ENCODE results near the gene KCTD20. TPM values are rescaled to one million over a fixed set of nuclear protein-coding genes. Genes with fewer than 3 reads are reported as not detected.

Gene KCTD20
- total RNA-seq, 1 experiment from 2014 or later, result 32.4 TPM

DNA sequence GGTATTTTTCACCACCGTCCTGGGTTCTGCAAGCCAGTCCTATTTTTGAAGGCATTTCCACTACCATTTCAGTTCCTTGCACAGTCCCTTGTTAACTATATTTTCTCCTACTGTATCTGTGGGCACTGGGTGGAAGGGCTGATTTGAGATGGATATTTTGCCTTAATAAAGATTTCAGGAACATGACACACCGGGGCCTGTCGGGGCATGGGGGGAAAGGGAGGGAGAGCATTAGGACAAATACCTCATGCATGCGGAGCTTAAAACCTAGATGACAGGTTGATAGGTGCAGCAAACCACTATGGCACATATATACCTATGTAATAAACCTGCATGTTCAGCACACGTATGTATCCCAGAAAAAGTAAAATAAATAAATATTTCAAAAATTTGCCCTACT is 82.1 kb downstream of the KCTD20 start:
- H3K4me1 Mint-ChIP-seq (ENCODE audit: low read depth, unreplicated experiment), result no peaks in the 10 kb centered on the region
- H3K27me3 Mint-ChIP-seq (ENCODE audit: insufficient read depth, unreplicated experiment), result no peaks in the 10 kb centered on the region
- no peak for DNase-seq
- Histone ChIP-seq H3K4me1 (no peaks in the 10 kb centered on the region), H3K4me3 (ENCODE audit: low read depth, low read length) (no peak overlapping the region), H3K36me3 (ENCODE audit: control insufficient read depth, insufficient read depth, low read length) (no peaks in the 10 kb centered on the region), H3K9me3 (no peaks in the 10 kb centered on the region), H3K27me3 (replicated peaks; ENCODE audit: control insufficient read depth, insufficient read depth, low read length) (no peaks in the 10 kb centered on the region)
- POLR2A ChIA-PET, result no interaction called here
- CTCF ChIA-PET, result no interaction called here
- no TSS peak for BruUV-seq (replicated peaks)
- peaks cover 45% of the 10 kb centered on the region for H3K36me3 Mint-ChIP-seq (ENCODE audit: insufficient read depth, unreplicated experiment)
- no peak overlapping the region for H3K27ac Mint-ChIP-seq (ENCODE audit: unreplicated experiment)
- H3K9me3 Mint-ChIP-seq (ENCODE audit: unreplicated experiment), result no peaks in the 10 kb centered on the region
- no peak overlapping the region for H3K4me3 Mint-ChIP-seq (ENCODE audit: unreplicated experiment)
- intact Hi-C loops (cut with micrococcal nuclease; ENCODE audit: unreplicated experiment), result no loop called here
- TF ChIP-seq, protein P1, sequence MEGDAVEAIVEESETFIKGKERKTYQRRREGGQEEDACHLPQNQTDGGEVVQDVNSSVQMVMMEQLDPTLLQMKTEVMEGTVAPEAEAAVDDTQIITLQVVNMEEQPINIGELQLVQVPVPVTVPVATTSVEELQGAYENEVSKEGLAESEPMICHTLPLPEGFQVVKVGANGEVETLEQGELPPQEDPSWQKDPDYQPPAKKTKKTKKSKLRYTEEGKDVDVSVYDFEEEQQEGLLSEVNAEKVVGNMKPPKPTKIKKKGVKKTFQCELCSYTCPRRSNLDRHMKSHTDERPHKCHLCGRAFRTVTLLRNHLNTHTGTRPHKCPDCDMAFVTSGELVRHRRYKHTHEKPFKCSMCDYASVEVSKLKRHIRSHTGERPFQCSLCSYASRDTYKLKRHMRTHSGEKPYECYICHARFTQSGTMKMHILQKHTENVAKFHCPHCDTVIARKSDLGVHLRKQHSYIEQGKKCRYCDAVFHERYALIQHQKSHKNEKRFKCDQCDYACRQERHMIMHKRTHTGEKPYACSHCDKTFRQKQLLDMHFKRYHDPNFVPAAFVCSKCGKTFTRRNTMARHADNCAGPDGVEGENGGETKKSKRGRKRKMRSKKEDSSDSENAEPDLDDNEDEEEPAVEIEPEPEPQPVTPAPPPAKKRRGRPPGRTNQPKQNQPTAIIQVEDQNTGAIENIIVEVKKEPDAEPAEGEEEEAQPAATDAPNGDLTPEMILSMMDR (IDR thresholded peaks at IDR 0.05; ENCODE audit: insufficient read depth in 1 of 2, low read depth in 1 of 2, low read length in 1 of 2, severe bottlenecking in 1 of 2, unreplicated experiment in 1 of 2), result no peak

DNA sequence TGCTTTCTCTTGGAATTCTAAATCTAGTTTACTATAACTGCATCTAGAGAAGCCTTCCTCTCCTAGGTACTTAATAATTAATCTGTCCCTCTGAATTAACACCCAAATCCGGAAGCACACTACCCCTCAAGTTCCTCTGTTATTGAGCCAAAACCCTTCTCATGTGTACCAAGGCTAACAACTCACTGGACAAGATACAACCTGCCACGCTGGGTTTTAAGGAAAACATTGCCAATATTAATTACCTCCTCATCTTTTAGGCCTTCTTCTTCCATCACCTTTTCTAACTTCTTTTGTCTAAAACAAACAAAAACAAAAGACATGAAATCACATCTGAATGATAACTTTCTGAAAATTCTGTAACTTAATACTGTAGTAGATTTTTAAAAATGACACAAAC is 82.5 kb downstream of the KCTD20 start:
- H3K36me3 Mint-ChIP-seq (ENCODE audit: insufficient read depth, unreplicated experiment), result peaks cover 45% of the 10 kb centered on the region
- no peaks in the 10 kb centered on the region for H3K4me1 Mint-ChIP-seq (ENCODE audit: low read depth, unreplicated experiment)
- TF ChIP-seq, protein P1 (IDR thresholded peaks at IDR 0.05; ENCODE audit: insufficient read depth in 1 of 2, low read depth in 1 of 2, low read length in 1 of 2, severe bottlenecking in 1 of 2, unreplicated experiment in 1 of 2), result no peak

DNA sequence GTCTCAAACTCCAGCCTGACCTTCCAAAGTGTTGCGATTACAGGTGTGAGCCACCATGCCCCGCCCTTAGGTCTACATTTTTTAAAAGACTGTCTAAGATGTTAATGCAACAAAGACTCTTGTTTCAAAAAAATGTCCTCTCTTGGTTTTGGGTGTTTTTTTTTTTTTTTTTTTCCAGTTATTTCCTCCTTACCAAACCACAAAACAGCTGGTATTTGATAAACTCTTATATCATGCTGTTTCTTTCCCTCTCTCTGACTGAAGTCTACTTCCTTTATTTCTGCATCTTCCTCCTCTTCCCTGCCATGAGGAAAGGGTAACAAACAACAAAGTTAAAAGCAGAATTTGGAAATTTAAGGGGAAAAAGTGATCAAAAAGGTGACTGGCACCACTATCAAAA is 83.3 kb downstream of the KCTD20 start:
- no peaks in the 10 kb centered on the region for H3K27me3 ChIP-seq (replicated peaks; ENCODE audit: control insufficient read depth, insufficient read depth, low read length)
- no TSS peak for BruUV-seq (replicated peaks)
- intact Hi-C loops (cut with micrococcal nuclease; ENCODE audit: unreplicated experiment), result no loop called here
- TF ChIP-seq, protein P1 (IDR thresholded peaks at IDR 0.05; ENCODE audit: insufficient read depth in 1 of 2, low read depth in 1 of 2, low read length in 1 of 2, severe bottlenecking in 1 of 2, unreplicated experiment in 1 of 2), result no peak
- H3K4me3 ChIP-seq (ENCODE audit: low read depth, low read length), result no peak overlapping the region
- no peaks in the 10 kb centered on the region for H3K4me1 ChIP-seq
- H3K9me3 ChIP-seq, result no peaks in the 10 kb centered on the region
- Mint-ChIP-seq H3K4me3 (ENCODE audit: unreplicated experiment) (no peak overlapping the region), H3K36me3 (ENCODE audit: insufficient read depth, unreplicated experiment) (peaks cover 45% of the 10 kb centered on the region), H3K27me3 (ENCODE audit: insufficient read depth, unreplicated experiment) (no peaks in the 10 kb centered on the region), H3K27ac (ENCODE audit: unreplicated experiment) (no peak overlapping the region), H3K9me3 (ENCODE audit: unreplicated experiment) (no peaks in the 10 kb centered on the region), H3K4me1 (ENCODE audit: low read depth, unreplicated experiment) (no peaks in the 10 kb centered on the region)
- H3K36me3 ChIP-seq (ENCODE audit: control insufficient read depth, insufficient read depth, low read length), result no peaks in the 10 kb centered on the region
- no peak for DNase-seq
- ChIA-PET POLR2A (no interaction called here), CTCF (no interaction called here)

More for the DNA sequence above, 82.5 kb downstream of the KCTD20 start:
- DNase-seq, result no peak
- Mint-ChIP-seq H3K27ac (ENCODE audit: unreplicated experiment) (no peak overlapping the region), H3K27me3 (ENCODE audit: insufficient read depth, unreplicated experiment) (no peaks in the 10 kb centered on the region), H3K4me3 (ENCODE audit: unreplicated experiment) (no peak overlapping the region), H3K9me3 (ENCODE audit: unreplicated experiment) (no peaks in the 10 kb centered on the region)
- no TSS peak for BruUV-seq (replicated peaks)
- Histone ChIP-seq H3K9me3 (no peaks in the 10 kb centered on the region), H3K27me3 (replicated peaks; ENCODE audit: control insufficient read depth, insufficient read depth, low read length) (no peaks in the 10 kb centered on the region), H3K36me3 (ENCODE audit: control insufficient read depth, insufficient read depth, low read length) (no peaks in the 10 kb centered on the region), H3K4me3 (ENCODE audit: low read depth, low read length) (no peak overlapping the region), H3K4me1 (no peaks in the 10 kb centered on the region)
- intact Hi-C loops (cut with micrococcal nuclease; ENCODE audit: unreplicated experiment), result no loop called here
- POLR2A ChIA-PET, result no interaction called here
- CTCF ChIA-PET, result no interaction called here

Data from Caco-2 (cell line).